GM12878 (cell line): ENCODE data around the gene ZNF823.

Experiments
- POLR2AphosphoS5 ChIP-seq: IDR thresholded peaks from 2 replicates; pipeline ENCODE4 v1.6.1; 2011; ENCODE audit warnings: mild to moderate bottlenecking, low read length, inconsistent platforms
- TF ChIP-seq, protein P1 (sequence below), 3 experiments: IDR thresholded peaks in 2 of 3; conservative IDR thresholded peaks in 1 of 3; 2 replicates each; pipeline ENCODE4 v1.5.1; 2011; ENCODE audit warnings: low read depth in 3 of 3, low read length in 3 of 3, mild to moderate bottlenecking in 3 of 3, control low read depth in 2 of 3, moderate library complexity in 2 of 3, inconsistent platforms in 1 of 3, mixed read lengths in 1 of 3; ENCODE audit not compliant: control insufficient read depth in 2 of 3, insufficient read depth in 1 of 3; ENCODE audit errors: extremely low read depth in 1 of 3

DNA sequence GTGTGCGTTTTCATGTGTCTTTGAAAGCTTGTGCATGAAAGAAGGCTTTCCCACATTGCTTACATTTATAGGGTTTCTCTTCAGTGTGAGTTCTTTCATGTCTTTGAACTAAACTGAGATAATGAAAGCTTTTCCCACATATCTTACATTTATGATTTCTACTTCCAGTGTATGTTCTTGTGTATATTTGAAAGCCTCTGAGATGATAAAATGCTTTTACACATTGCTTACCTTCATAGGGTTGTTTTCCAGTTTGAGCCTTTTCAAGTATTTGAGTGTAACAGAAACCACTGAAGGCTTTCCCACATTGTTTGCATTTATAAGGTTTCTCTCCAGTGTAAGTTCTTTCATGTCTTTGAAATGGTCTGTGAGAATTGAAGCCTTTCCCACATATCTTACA, 18.2 kb upstream of the ZNF823 start:
- TF ChIP-seq, protein P1, sequence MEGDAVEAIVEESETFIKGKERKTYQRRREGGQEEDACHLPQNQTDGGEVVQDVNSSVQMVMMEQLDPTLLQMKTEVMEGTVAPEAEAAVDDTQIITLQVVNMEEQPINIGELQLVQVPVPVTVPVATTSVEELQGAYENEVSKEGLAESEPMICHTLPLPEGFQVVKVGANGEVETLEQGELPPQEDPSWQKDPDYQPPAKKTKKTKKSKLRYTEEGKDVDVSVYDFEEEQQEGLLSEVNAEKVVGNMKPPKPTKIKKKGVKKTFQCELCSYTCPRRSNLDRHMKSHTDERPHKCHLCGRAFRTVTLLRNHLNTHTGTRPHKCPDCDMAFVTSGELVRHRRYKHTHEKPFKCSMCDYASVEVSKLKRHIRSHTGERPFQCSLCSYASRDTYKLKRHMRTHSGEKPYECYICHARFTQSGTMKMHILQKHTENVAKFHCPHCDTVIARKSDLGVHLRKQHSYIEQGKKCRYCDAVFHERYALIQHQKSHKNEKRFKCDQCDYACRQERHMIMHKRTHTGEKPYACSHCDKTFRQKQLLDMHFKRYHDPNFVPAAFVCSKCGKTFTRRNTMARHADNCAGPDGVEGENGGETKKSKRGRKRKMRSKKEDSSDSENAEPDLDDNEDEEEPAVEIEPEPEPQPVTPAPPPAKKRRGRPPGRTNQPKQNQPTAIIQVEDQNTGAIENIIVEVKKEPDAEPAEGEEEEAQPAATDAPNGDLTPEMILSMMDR (IDR thresholded peaks at IDR 0.05 in 2 of 3, conservative IDR thresholded peaks at IDR 0.05 in 1 of 3; ENCODE audit: control insufficient read depth in 2 of 3, extremely low read depth in 1 of 3, insufficient read depth in 1 of 3, low read depth in 3 of 3, low read length in 3 of 3), result no peak
- TF ChIP-seq POLR2AphosphoS5, result no peak
